Endothelial cell of umbilical vein (primary cell): Measurements from ENCODE around the gene LNX2. TPM values are rescaled to one million over a fixed set of nuclear protein-coding genes. Genes with fewer than 3 reads are reported as not detected.

Source experiments
- BruUV-seq: library from RNA; stranded (reverse); fragments of 400-500 nt; replicated peaks from 2 replicates; lab custom pipeline; 2021; lab: Mats Ljungman, UMichigan
- CTCF ChIA-PET: fragments of 300-600, 350-600 bp; sonication (Branson Sonifier 250); formaldehyde crosslinking; loops from one replicate; lab custom pipeline; 2021; ENCODE audit warnings: antibody characterized with exemption, inconsistent platforms; lab: Charles Lee
- POLR2A ChIA-PET: fragments of 300-600, 350-600 bp; sonication (Branson Sonifier 250); formaldehyde crosslinking; loops from one replicate; lab custom pipeline; 2021; ENCODE audit warnings: antibody characterized with exemption, inconsistent platforms; lab: Charles Lee
- DNase-seq: peaks from one replicate; pipeline ENCODE4 v3.0.0-alpha.2; 2011; ENCODE audit warnings: low read depth, low spot score
- FAIRE-seq: peaks from 2 replicates; lab custom pipeline; 2011; peaks lifted over from hg19 to GRCh38; lab: Jason Lieb, UNC
- H2AFZ ChIP-seq: 2 replicates; pipeline ENCODE4 v1.6.0; 2012; ENCODE audit warnings: low read depth, low read length, control low read depth, inconsistent platforms
- H3K27ac ChIP-seq: 2 replicates; pipeline ENCODE4 v1.5.1; 2011; ENCODE audit warnings: low read depth, mild to moderate bottlenecking, control low read depth, low read length, moderate library complexity; ENCODE audit not compliant: insufficient read depth
- H3K27me3 ChIP-seq, 2 experiments: 2 replicates each; pipeline versions ENCODE4 v1.6.0 to v1.6.1; 2011; ENCODE audit warnings: low read length in 2 of 2, mixed read lengths in 1 of 2; ENCODE audit not compliant: control insufficient read depth in 2 of 2, insufficient read depth in 2 of 2
- H3K36me3 ChIP-seq, 2 experiments: 2 replicates in 1 of 2; 3 replicates in 1 of 2; pipeline ENCODE4 v1.5.1; 2011; ENCODE audit warnings: low read length in 2 of 2, mild to moderate bottlenecking in 1 of 2, moderate library complexity in 1 of 2; ENCODE audit not compliant: control insufficient read depth in 2 of 2, insufficient read depth in 2 of 2; ENCODE audit errors: extremely low read depth in 1 of 2
- H3K4me1 ChIP-seq: 3 replicates; pipeline ENCODE4 v1.5.1; 2011; ENCODE audit warnings: mild to moderate bottlenecking, low read length; ENCODE audit not compliant: control insufficient read depth, insufficient read depth; ENCODE audit errors: extremely low read depth
- H3K4me2 ChIP-seq: 2 replicates; pipeline ENCODE4 v1.6.1; 2011; ENCODE audit warnings: low read length, control low read depth, mixed read lengths; ENCODE audit not compliant: insufficient read depth
- H3K4me3 ChIP-seq, 3 experiments: fragments of 200-600 bp in 1 of 3; sonication (generic), shearing (Covaris generic) in 1 of 3; replicated peaks in 1 of 3; 2 replicates each; pipeline ENCODE4 v1.5.1; 2011 to 2016; ENCODE audit warnings: control low read depth in 3 of 3, low read length in 3 of 3, mild to moderate bottlenecking in 2 of 3, inconsistent platforms in 1 of 3, low read depth in 1 of 3, moderate library complexity in 1 of 3; ENCODE audit not compliant: insufficient read depth in 1 of 3
- H3K79me2 ChIP-seq: 2 replicates; pipeline ENCODE4 v1.6.0; 2012; ENCODE audit warnings: low read length, inconsistent platforms; ENCODE audit not compliant: control insufficient read depth, insufficient read depth
- H3K9ac ChIP-seq: replicated peaks from 2 replicates; pipeline ENCODE3; 2011; ENCODE audit warnings: low read length, control low read depth; ENCODE audit not compliant: insufficient read depth; ENCODE audit errors: extremely low read depth
- H3K9me1 ChIP-seq: replicated peaks from 3 replicates; pipeline ENCODE4 v1.6.0; 2011; ENCODE audit warnings: mild to moderate bottlenecking, low read length; ENCODE audit not compliant: control insufficient read depth, insufficient read depth; ENCODE audit errors: extremely low read depth
- H3K9me3 ChIP-seq: replicated peaks from 2 replicates; pipeline ENCODE4 v1.5.1; 2012; ENCODE audit warnings: low read length, inconsistent platforms; ENCODE audit not compliant: control insufficient read depth, insufficient read depth
- H4K20me1 ChIP-seq: replicated peaks from 2 replicates; pipeline ENCODE3; 2011; ENCODE audit warnings: mild to moderate bottlenecking, low read length; ENCODE audit not compliant: control insufficient read depth, insufficient read depth; ENCODE audit errors: extremely low read depth
- CTCF ChIP-seq, 2 donors: IDR thresholded peaks; 1 replicate in 1 of 2; 2 replicates in 1 of 2; pipeline ENCODE4 v1.5.1; 2011; ENCODE audit warnings: low read length in 2 of 2, mild to moderate bottlenecking in 2 of 2, moderate library complexity in 2 of 2, control low read depth in 1 of 2, inconsistent platforms in 1 of 2, low read depth in 1 of 2; ENCODE audit not compliant: insufficient read depth in 1 of 2; ENCODE audit errors: extremely low read depth in 1 of 2
- EZH2 ChIP-seq: IDR thresholded peaks from 2 replicates; pipeline ENCODE4 v1.6.1; 2012; ENCODE audit warnings: borderline replicate concordance, low read depth, mild to moderate bottlenecking, moderate library complexity, low read length, inconsistent platforms; ENCODE audit not compliant: severe bottlenecking
- FOS ChIP-seq: IDR thresholded peaks from 2 replicates; pipeline ENCODE4 v1.6.1; 2011; ENCODE audit warnings: mild to moderate bottlenecking, low read length, moderate library complexity, borderline replicate concordance; ENCODE audit not compliant: insufficient read depth
- GATA2 ChIP-seq: IDR thresholded peaks from 2 replicates; pipeline ENCODE4 v1.7.0; 2011; ENCODE audit warnings: low read depth, mild to moderate bottlenecking, moderate library complexity, mixed read lengths, low read length; ENCODE audit not compliant: insufficient read length, insufficient read depth
- JUN ChIP-seq: IDR thresholded peaks from 2 replicates; pipeline ENCODE4 v1.6.1; 2011; ENCODE audit warnings: borderline replicate concordance, low read depth; ENCODE audit not compliant: insufficient read length, insufficient read depth
- MYC ChIP-seq: IDR thresholded peaks from one replicate; pipeline ENCODE4 v1.6.1; 2011; ENCODE audit warnings: mild to moderate bottlenecking, low read depth, low read length
- POLR2A ChIP-seq: IDR thresholded peaks from 2 replicates; pipeline ENCODE4 v1.6.1; 2012; ENCODE audit warnings: low read depth, mild to moderate bottlenecking, control low read depth, low read length
- dilution Hi-C: fragments of 300-500 bp; cut with MboI; formaldehyde crosslinking; loops from one replicate; pipeline ENCODE4 v1.15.0; 2019; ENCODE audit warnings: low sequenced_read_pairs; ENCODE audit not compliant: extremely low pct_ligation_motif_present
- intact Hi-C: fragments of 100-400 bp; cut with micrococcal nuclease; formaldehyde crosslinking; loops from one replicate; pipeline ENCODE4 v1.10.0; 2022
- polyA plus RNA-seq, 4 experiments: library from polyadenylated mRNA; depleted of rRNA in 3 of 4; stranded (reverse) in 3 of 4; unstranded in 1 of 4; fragments of >200 nt; gene quantifications; 2 replicates each; pipeline versions ENCODE4 v1.2.1 to v1.2.3, GENCODE V29; 2011 to 2012; ENCODE audit warnings: missing spikeins in 1 of 4
- total RNA-seq: library from RNA; stranded (reverse); gene quantifications from 2 replicates; pipeline ENCODE4 v1.2.3, GENCODE V29; 2021
- TF ChIP-seq, protein P1 (sequence below): IDR thresholded peaks from 2 replicates; pipeline ENCODE4 v1.6.1; 2011; ENCODE audit not compliant: insufficient read depth, insufficient read length

LNX2 gene
- total and polyA plus RNA-seq, 2 donors (not counting 3 experiments of a cell fraction or from before 2014, with no cell fraction given): 7.0 to 9.1 TPM

DNA sequence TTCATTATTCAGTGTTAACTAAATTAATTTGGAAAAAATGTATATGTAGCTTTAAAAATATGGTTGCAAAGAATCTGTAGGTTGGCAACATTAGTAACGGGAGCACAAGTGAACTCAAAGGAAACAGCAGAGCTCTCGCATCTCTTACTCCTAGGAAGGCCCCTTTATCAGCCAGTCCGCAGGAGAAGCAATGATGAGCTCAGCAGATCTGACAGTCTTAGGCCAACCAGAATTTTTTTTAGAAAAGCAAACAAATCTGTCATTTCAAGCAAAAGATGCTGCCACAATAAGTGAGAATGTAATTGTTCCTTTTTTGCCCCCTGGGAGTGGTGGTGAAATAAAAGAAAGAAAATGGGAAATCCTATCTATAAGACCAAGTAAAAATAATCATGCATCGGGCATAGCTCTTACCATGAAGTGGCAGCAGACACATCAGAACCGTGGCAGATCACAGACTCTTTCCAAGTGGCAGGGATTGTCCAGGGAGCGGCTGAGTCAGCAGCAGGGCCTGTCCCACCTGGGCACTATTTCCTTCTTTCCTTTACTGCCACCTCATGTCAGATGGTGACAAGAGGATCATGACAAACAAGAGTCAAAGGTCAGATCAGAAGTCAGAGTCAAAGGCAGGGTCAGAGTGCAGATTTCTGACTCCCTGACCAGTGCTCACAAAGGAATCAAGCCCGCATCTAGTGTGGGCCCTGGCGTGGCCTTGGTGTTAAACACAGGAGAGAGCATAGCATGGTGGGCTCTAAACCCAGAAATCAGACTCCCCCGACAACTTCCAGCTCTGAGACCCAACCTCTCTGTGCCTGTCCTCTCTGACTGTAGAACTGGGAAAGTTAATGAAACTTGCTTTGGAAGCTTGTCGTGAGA is 86.0 kb downstream of the LNX2 start:
- no peak overlapping the region for H3K4me3 ChIP-seq
- intact Hi-C loops (loop anchor here (5.0 kb wide), 1 partner anchor 418 kb away; no protein-coding TSS in a partner anchor), dilution Hi-C loops (loop anchor here (25.0 kb wide), 1 partner anchor 303 kb away; no protein-coding TSS in a partner anchor)
- no TSS peak for BruUV-seq
- no peak overlapping the region for H3K4me2 ChIP-seq
- DNase-seq (no peak), FAIRE-seq (no peak)
- H3K36me3 ChIP-seq: no peaks in the 10 kb centered on the region
- no peaks in the 10 kb centered on the region for H3K9me1 ChIP-seq
- CTCF ChIA-PET: interaction anchor here (0.8 to 11.4 kb wide), 12 partner anchors 9 to 450 kb away, joined by 3 to 484 read pairs (median 10); partner anchors contain the start of genes LNX2 and POLR1D
- TF ChIP-seq POLR2A: no peak
- no peak for TF ChIP-seq MYC
- no peak for TF ChIP-seq CTCF (IDR thresholded peaks at IDR 0.05; ENCODE audit: extremely low read depth in 1 of 2, insufficient read depth in 1 of 2, low read depth in 1 of 2, low read length in 2 of 2)
- no peak for TF ChIP-seq GATA2
- no peak for TF ChIP-seq FOS
- no peak for TF ChIP-seq EZH2
- TF ChIP-seq JUN: no peak
- TF ChIP-seq, protein P1, sequence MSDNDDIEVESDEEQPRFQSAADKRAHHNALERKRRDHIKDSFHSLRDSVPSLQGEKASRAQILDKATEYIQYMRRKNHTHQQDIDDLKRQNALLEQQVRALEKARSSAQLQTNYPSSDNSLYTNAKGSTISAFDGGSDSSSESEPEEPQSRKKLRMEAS: no peak
- H4K20me1 ChIP-seq: no peaks in the 10 kb centered on the region
- H3K9ac ChIP-seq: no peak overlapping the region
- H3K79me2 ChIP-seq: no peaks in the 10 kb centered on the region
- POLR2A ChIA-PET: no interaction called here
- no peak overlapping the region for H2AFZ ChIP-seq
- no peaks in the 10 kb centered on the region for H3K4me1 ChIP-seq
- H3K27me3 ChIP-seq: no peaks in the 10 kb centered on the region
- H3K27ac ChIP-seq: no peak overlapping the region
- no peaks in the 10 kb centered on the region for H3K9me3 ChIP-seq
